H9 (cell line): ENCODE results near the gene CCNC. TPM values are rescaled to one million over a fixed set of nuclear protein-coding genes. Genes with fewer than 3 reads are reported as not detected.

ENCODE experiments used
- DNase-seq: peaks from one replicate; pipeline ENCODE4 v3.0.0-alpha.2; 2017
- H2AFZ ChIP-seq: one replicate; pipeline ENCODE4 v1.6.1; 2013; ENCODE audit warnings: mild to moderate bottlenecking, low read length, control low read depth, moderate library complexity
- H2AK5ac ChIP-seq: 2 replicates; pipeline ENCODE4 v1.6.1; 2013; ENCODE audit warnings: low read length, control low read depth, mixed read lengths; ENCODE audit not compliant: insufficient read length
- H2BK120ac ChIP-seq: one replicate; pipeline ENCODE4 v1.6.1; 2013; ENCODE audit warnings: low read depth, mild to moderate bottlenecking, low read length, control low read depth, inconsistent platforms; ENCODE audit not compliant: poor library complexity, severe bottlenecking
- H2BK12ac ChIP-seq: 2 replicates; pipeline ENCODE4 v1.6.1; 2013; ENCODE audit warnings: low read length, control low read depth, mixed read lengths, low read depth; ENCODE audit not compliant: insufficient read length
- H2BK15ac ChIP-seq: 2 replicates; pipeline ENCODE4 v1.6.1; 2013; ENCODE audit warnings: low read depth, low read length, control low read depth
- H2BK20ac ChIP-seq: one replicate; pipeline ENCODE4 v1.6.1; 2013; ENCODE audit warnings: low read depth, mild to moderate bottlenecking, low read length, control low read depth, inconsistent platforms; ENCODE audit not compliant: poor library complexity, severe bottlenecking
- H2BK5ac ChIP-seq: 2 replicates; pipeline ENCODE4 v1.6.1; 2013; ENCODE audit warnings: low read length, control low read depth, mixed read lengths; ENCODE audit not compliant: insufficient read length
- H3K14ac ChIP-seq: 2 replicates; pipeline ENCODE4 v1.6.1; 2013; ENCODE audit warnings: low read length, control low read depth; ENCODE audit not compliant: insufficient read depth
- H3K18ac ChIP-seq: 2 replicates; pipeline ENCODE4 v1.6.1; 2013; ENCODE audit warnings: low read depth, mild to moderate bottlenecking, mixed read lengths, low read length, control low read depth; ENCODE audit not compliant: insufficient read length
- H3K23ac ChIP-seq: 2 replicates; pipeline ENCODE4 v1.6.1; 2013; ENCODE audit warnings: low read length, control low read depth, mixed read lengths, low read depth; ENCODE audit not compliant: insufficient read length
- H3K23me2 ChIP-seq: 2 replicates; pipeline ENCODE4 v1.6.1; 2013; ENCODE audit warnings: low read depth, mild to moderate bottlenecking, mixed read lengths, low read length, control low read depth; ENCODE audit not compliant: insufficient read length, poor library complexity, severe bottlenecking
- H3K27ac ChIP-seq: 2 replicates; pipeline ENCODE4 v1.5.1; 2013; ENCODE audit warnings: low read length, control low read depth, mixed read lengths, low read depth; ENCODE audit not compliant: insufficient read length
- H3K27me3 ChIP-seq: 2 replicates; pipeline ENCODE4 v1.6.1; 2013; ENCODE audit warnings: low read length, control low read depth, inconsistent platforms; ENCODE audit not compliant: insufficient read depth
- H3K4ac ChIP-seq: 2 replicates; pipeline ENCODE4 v1.6.1; 2013; ENCODE audit warnings: low read depth, mild to moderate bottlenecking, control low read depth, inconsistent platforms, low read length, moderate library complexity
- H3K4me1 ChIP-seq: 2 replicates; pipeline ENCODE4 v1.6.1; 2013; ENCODE audit warnings: low read length, control low read depth, inconsistent platforms; ENCODE audit not compliant: insufficient read depth
- H3K4me2 ChIP-seq: 2 replicates; pipeline ENCODE4 v1.6.1; 2013; ENCODE audit warnings: low read length, control low read depth, mixed read lengths; ENCODE audit not compliant: insufficient read length, insufficient read depth
- H3K56ac ChIP-seq: 2 replicates; pipeline ENCODE4 v1.6.1; 2013; ENCODE audit warnings: low read depth, mild to moderate bottlenecking, mixed read lengths, low read length, control low read depth; ENCODE audit not compliant: insufficient read length
- H3K79me1 ChIP-seq: 2 replicates; pipeline ENCODE4 v1.6.1; 2013; ENCODE audit warnings: low read depth, mild to moderate bottlenecking, moderate library complexity, low read length, control low read depth, inconsistent platforms; ENCODE audit not compliant: insufficient read depth, poor library complexity, severe bottlenecking
- H3K79me2 ChIP-seq: 2 replicates; pipeline ENCODE4 v1.6.1; 2013; ENCODE audit warnings: low read length, control low read depth, inconsistent platforms; ENCODE audit not compliant: insufficient read depth
- H3K9ac ChIP-seq: 2 replicates; pipeline ENCODE4 v1.6.1; 2013; ENCODE audit warnings: low read length, control low read depth, mixed read lengths; ENCODE audit not compliant: insufficient read length; ENCODE audit errors: extremely low read depth
- H3K9me3 ChIP-seq: one replicate; pipeline ENCODE4 v1.6.1; 2013; ENCODE audit warnings: low read depth, low read length, inconsistent platforms; ENCODE audit not compliant: control insufficient read depth
- H3T11ph ChIP-seq: one replicate; pipeline ENCODE4 v1.6.1; 2013; ENCODE audit warnings: mild to moderate bottlenecking, low read length, control low read depth, inconsistent platforms
- H4K20me1 ChIP-seq: one replicate; pipeline ENCODE4 v1.6.1; 2013; ENCODE audit not compliant: control insufficient read depth, insufficient read length, insufficient read depth
- H4K5ac ChIP-seq: 2 replicates; pipeline ENCODE4 v1.6.1; 2013; ENCODE audit warnings: low read depth, mild to moderate bottlenecking, mixed read lengths, low read length, control low read depth; ENCODE audit not compliant: insufficient read length
- H4K8ac ChIP-seq: replicated peaks from 2 replicates; pipeline ENCODE4 v1.6.1; 2013; ENCODE audit warnings: low read length, control low read depth, mixed read lengths, low read depth; ENCODE audit not compliant: insufficient read length
- H4K91ac ChIP-seq: 2 replicates; pipeline ENCODE4 v1.6.1; 2013; ENCODE audit warnings: low read depth, mild to moderate bottlenecking, moderate library complexity, mixed read lengths, low read length, control low read depth; ENCODE audit not compliant: insufficient read length
- H3K27ac Mint-ChIP-seq, 3 experiments: 2 replicates in 2 of 3; 3 replicates in 1 of 3; pipeline ENCODE4 v1.8.0; 2020 to 2021; ENCODE audit warnings: mixed read lengths in 3 of 3, mild to moderate bottlenecking in 1 of 3, moderate library complexity in 1 of 3
- H3K27me3 Mint-ChIP-seq: 2 replicates; pipeline ENCODE4 v1.8.0; 2021; ENCODE audit warnings: low read depth, mild to moderate bottlenecking, moderate library complexity, mixed read lengths
- H3K36me3 Mint-ChIP-seq, 3 experiments: 2 replicates in 2 of 3; 3 replicates in 1 of 3; pipeline ENCODE4 v1.8.0; 2020 to 2021; ENCODE audit warnings: low read depth in 3 of 3, mixed read lengths in 3 of 3; ENCODE audit not compliant: insufficient read depth in 1 of 3
- H3K4me1 Mint-ChIP-seq, 2 experiments: 2 replicates each; pipeline ENCODE4 v1.8.0; 2020; ENCODE audit warnings: mixed read lengths in 2 of 2
- H3K4me3 Mint-ChIP-seq, 2 experiments: 2 replicates in 1 of 2; 3 replicates in 1 of 2; pipeline ENCODE4 v1.8.0; 2020 to 2021; ENCODE audit warnings: mild to moderate bottlenecking in 2 of 2, mixed read lengths in 2 of 2, moderate library complexity in 1 of 2
- H3K9me3 Mint-ChIP-seq, 2 experiments: 2 replicates in 1 of 2; 3 replicates in 1 of 2; pipeline ENCODE4 v1.8.0; 2020; ENCODE audit warnings: mild to moderate bottlenecking in 2 of 2, mixed read lengths in 2 of 2, moderate library complexity in 1 of 2
- WGBS: extraction: QIAGEN DNeasy Blood & Tissue Kit; methylation state at CpG from one replicate; pipeline ENCODE4 v1.1.7; 2013; ENCODE audit warnings: missing lambda C conversion rate, low lambda C conversion rate, mixed read lengths; ENCODE audit not compliant: insufficient read length; ENCODE audit errors: extremely low coverage; 5-methylcytosine and 5-hydroxymethylcytosine counted together
- total RNA-seq: library from RNA; stranded (reverse); gene quantifications from 2 replicates; pipeline ENCODE4 v1.2.1, GENCODE V29; 2021
- TF ChIP-seq, protein P1 (sequence below): fragments of 200-600 bp; sonication (generic); conservative IDR thresholded peaks from 3 replicates; pipeline ENCODE4 v1.8.0; 2021; ENCODE audit warnings: antibody characterized with exemption, mild to moderate bottlenecking

The CCNC gene
- total RNA-seq, 1 experiment from 2014 or later, result 112 TPM

DNA sequence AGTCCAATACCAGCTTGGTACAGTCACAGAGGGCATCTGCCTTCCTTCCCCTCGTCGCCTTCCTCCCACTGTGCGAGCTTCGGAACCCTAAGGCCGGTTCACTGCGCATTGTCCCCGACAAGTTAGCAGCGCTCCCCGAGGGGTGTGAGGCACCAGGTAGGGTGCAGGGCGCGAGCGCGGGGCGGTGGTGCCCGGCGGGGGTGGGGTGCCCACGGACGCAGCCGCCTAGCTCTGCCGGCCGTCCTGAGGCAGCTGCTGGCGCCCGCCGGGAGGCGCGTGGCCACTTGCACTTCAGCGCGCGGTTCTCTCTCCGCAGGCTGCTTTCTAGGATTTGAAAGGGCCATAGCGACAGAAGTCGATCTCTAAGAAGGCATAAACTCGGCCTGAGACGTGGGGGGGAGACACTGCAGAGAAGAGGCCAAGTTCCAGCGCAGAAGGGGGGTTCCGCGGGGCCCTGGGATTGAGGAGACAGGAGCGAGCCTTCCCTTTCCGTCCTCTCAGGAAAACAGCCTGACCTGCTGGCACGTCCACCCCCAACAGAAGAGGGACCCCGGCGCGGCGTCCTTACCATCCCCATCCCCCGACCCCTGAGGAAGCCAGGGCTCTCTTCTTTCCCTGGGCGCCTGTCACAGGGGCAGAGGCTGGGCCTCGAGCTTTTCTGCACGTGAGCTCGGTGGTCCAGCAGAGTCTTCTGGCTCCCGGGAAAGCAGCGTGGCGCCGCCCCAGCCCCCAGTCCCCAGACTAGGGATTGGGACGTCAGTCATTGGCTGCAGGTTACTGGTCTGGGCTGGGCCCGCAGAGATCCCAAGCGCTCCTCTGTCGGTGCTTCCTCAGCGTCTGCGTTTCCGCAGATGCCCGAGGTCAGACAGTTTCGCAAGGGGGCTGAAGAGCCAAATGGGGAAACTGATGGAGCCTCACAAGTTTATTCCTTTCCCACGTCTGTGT is 22.5 kb upstream of the CCNC start:
- Mint-ChIP-seq H3K4me1 (peaks cover 12 to 27% of the 10 kb centered on the region in 2 experiments), H3K27ac (no peak overlapping the region), H3K4me3 (peak overlapping the region in 1 of 2 experiments; percentile 82; a peak in 3 of 5 replicates), H3K9me3 (peaks cover 5 to 8% of the 10 kb centered on the region in 2 experiments; a peak in 4 of 5 replicates), H3K36me3 (no peaks in the 10 kb centered on the region), H3K27me3 (peaks cover 92% of the 10 kb centered on the region)
- Histone ChIP-seq H2BK5ac (no peak overlapping the region), H3K79me2 (no peaks in the 10 kb centered on the region), H2BK15ac (no peak overlapping the region), H4K91ac (no peak overlapping the region), H3K79me1 (no peaks in the 10 kb centered on the region), H3K27me3 (peaks cover 74% of the 10 kb centered on the region), H3K23ac (no peak overlapping the region), H3K9me3 (no peaks in the 10 kb centered on the region), H3K4me2 (peak overlapping the region; percentile 46), H2AK5ac (no peak overlapping the region), H3K4ac (no peak overlapping the region), H3K18ac (no peak overlapping the region), H3K4me1 (no peaks in the 10 kb centered on the region), H3K9ac (no peak overlapping the region), H2BK120ac (no peak overlapping the region), H3K27ac (no peak overlapping the region), H2BK12ac (no peak overlapping the region), H3T11ph (no peak overlapping the region), H3K56ac (no peak overlapping the region), H4K20me1 (no peaks in the 10 kb centered on the region), H2AFZ (no peak overlapping the region), H3K23me2 (peaks cover 6% of the 10 kb centered on the region), H4K8ac (no peak overlapping the region), H4K5ac (no peak overlapping the region), H3K14ac (no peak overlapping the region), H2BK20ac (no peak overlapping the region)
- no CpG with 5 or more reads among the region's 63 CpGs for WGBS
- TF ChIP-seq, protein P1, sequence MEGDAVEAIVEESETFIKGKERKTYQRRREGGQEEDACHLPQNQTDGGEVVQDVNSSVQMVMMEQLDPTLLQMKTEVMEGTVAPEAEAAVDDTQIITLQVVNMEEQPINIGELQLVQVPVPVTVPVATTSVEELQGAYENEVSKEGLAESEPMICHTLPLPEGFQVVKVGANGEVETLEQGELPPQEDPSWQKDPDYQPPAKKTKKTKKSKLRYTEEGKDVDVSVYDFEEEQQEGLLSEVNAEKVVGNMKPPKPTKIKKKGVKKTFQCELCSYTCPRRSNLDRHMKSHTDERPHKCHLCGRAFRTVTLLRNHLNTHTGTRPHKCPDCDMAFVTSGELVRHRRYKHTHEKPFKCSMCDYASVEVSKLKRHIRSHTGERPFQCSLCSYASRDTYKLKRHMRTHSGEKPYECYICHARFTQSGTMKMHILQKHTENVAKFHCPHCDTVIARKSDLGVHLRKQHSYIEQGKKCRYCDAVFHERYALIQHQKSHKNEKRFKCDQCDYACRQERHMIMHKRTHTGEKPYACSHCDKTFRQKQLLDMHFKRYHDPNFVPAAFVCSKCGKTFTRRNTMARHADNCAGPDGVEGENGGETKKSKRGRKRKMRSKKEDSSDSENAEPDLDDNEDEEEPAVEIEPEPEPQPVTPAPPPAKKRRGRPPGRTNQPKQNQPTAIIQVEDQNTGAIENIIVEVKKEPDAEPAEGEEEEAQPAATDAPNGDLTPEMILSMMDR, result no peak
- peak; percentile 72 for DNase-seq
